Ovary (tissue), 9 donors: ENCODE results near the gene PTGES3L. TPM values are rescaled to one million over a fixed set of nuclear protein-coding genes. Genes with fewer than 3 reads are reported as not detected.
"Not testable (repeated sequence)": the region's sequence is repeated elsewhere in the genome, so short reads cannot be mapped to it uniquely, and the experiment has no call there.

Source experiments
- DNase-seq, 5 donors: peaks; one replicate each; pipeline ENCODE4 v3.0.0-alpha.2; 2019 to 2020
- H3K27ac ChIP-seq, 2 donors: fragments of 200-600 bp; one replicate each; pipeline versions ENCODE4 v1.5.1 to v1.8.0; 2019 to 2022
- H3K27me3 ChIP-seq: fragments of 200-600 bp; one replicate; pipeline ENCODE4 v1.8.0; 2022
- H3K36me3 ChIP-seq: fragments of 200-600 bp; sonication (generic); one replicate; pipeline ENCODE4 v1.5.1; 2019
- H3K4me1 ChIP-seq: one replicate; pipeline ENCODE4 v1.8.1; 2013; ENCODE audit warnings: mild to moderate bottlenecking, moderate library complexity; ENCODE audit not compliant: insufficient read depth
- H3K4me3 ChIP-seq: fragments of 200-600 bp; sonication (generic); one replicate; pipeline ENCODE4 v1.5.1; 2017
- H3K9me3 ChIP-seq, 2 donors: fragments of 200-600 bp in 1 of 2; sonication (generic) in 1 of 2; one replicate each; pipeline versions ENCODE4 v1.5.1 to v1.8.1; 2013 to 2019; ENCODE audit warnings: mild to moderate bottlenecking in 1 of 2, moderate library complexity in 1 of 2
- EP300 ChIP-seq: sonication (generic); formaldehyde crosslinking; IDR thresholded peaks from one replicate; pipeline ENCODE4 v1.6.1; 2017; ENCODE audit warnings: antibody characterized with exemption
- POLR2A ChIP-seq: fragments of 450-650 bp; IDR thresholded peaks from one replicate; pipeline ENCODE4 v1.6.1; 2017; ENCODE audit warnings: antibody characterized with exemption, mild to moderate bottlenecking, moderate library complexity
- WGBS, 3 donors: extraction: QIAGEN DNeasy Blood & Tissue Kit in 1 of 3; methylation state at CpG; one replicate each; pipeline versions ENCODE4 v1.1.5 to v1.1.7; 2013 to 2017; 5-methylcytosine and 5-hydroxymethylcytosine counted together
- intact Hi-C, 4 donors: fragments of 100-400 bp; cut with DNase I; formaldehyde crosslinking; loops; one replicate each; pipeline versions ENCODE4 v1.11.0 to v1.15.1; 2022 to 2023
- polyA plus RNA-seq, 2 donors: library from polyadenylated mRNA; stranded (reverse); fragments of 200-250 nt in 1 of 2; fragments of 350-450 nt in 1 of 2; fragmentation: Illumina TruSeq in 1 of 2; extraction: RNeasy Lipid Tissue Mini Kit (QIAGEN cat#74804) in 1 of 2; gene quantifications; one replicate each; pipeline ENCODE4 v1.2.3, GENCODE V29; 2013 to 2014
- total RNA-seq, 7 donors: library from RNA; depleted of rRNA in 2 of 7; stranded (reverse); fragments of >200 nt in 2 of 7; fragmentation: NEBNext Ultra II Directional in 3 of 7; extraction: Animal tissue kit (Norgen Biotek cat#: 25700) in 3 of 7; gene quantifications; one replicate each; pipeline versions ENCODE4 v1.1.0 to v1.2.4, GENCODE V29; 2016 to 2023
- TF ChIP-seq, protein P1 (sequence below), 3 donors: fragments of 450-650 bp in 2 of 3; fragments of 200-600 bp in 1 of 3; IDR thresholded peaks; one replicate each; pipeline versions ENCODE4 v1.5.1 to v1.8.0; 2016 to 2022; ENCODE audit warnings: antibody characterized with exemption in 3 of 3, mild to moderate bottlenecking in 1 of 3
- donor health status: DM: no; HTN: no; CAD: no; lungs with moderate emphysema.
- donor health status: DM: no; HTN: no; CAD: no.
- donor health status: Bipolar disorder and iron deficiency.
- donor health status: DM: yes; HTN: yes; CAD: no.
- donor health status: DM: no; HTN: no; CAD: no.
- donor health status: DM: yes; HTN: yes; CAD: no.

PTGES3L gene
- total and polyA plus RNA-seq, 9 donors: 0.45 to 2.6 (median 0.66) TPM; not detected in 1

DNA sequence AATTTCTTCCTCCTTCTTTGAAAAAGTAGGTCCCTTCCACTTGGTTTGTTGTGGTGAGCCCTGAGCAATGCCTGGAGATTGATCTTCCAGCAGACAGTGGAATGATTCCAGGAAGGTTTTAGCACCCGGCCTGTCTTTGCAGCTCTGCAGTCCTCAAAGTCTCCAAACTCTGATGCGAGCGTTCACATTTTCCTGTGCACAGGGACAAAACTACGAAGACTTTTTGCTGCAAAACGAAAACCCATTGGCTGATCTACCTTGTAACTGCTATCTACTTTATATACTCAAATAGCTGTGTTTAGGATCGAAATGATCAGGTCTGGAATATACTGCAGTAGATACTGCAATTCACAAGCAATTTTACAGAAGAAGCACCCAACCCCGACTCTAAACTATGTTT, 57.6 kb downstream of the PTGES3L start:
- intact Hi-C loops: no loop called here
- no peak for TF ChIP-seq POLR2A
- TF ChIP-seq, protein P1, sequence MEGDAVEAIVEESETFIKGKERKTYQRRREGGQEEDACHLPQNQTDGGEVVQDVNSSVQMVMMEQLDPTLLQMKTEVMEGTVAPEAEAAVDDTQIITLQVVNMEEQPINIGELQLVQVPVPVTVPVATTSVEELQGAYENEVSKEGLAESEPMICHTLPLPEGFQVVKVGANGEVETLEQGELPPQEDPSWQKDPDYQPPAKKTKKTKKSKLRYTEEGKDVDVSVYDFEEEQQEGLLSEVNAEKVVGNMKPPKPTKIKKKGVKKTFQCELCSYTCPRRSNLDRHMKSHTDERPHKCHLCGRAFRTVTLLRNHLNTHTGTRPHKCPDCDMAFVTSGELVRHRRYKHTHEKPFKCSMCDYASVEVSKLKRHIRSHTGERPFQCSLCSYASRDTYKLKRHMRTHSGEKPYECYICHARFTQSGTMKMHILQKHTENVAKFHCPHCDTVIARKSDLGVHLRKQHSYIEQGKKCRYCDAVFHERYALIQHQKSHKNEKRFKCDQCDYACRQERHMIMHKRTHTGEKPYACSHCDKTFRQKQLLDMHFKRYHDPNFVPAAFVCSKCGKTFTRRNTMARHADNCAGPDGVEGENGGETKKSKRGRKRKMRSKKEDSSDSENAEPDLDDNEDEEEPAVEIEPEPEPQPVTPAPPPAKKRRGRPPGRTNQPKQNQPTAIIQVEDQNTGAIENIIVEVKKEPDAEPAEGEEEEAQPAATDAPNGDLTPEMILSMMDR (IDR thresholded peaks at IDR 0.05): no peak
- no peak for TF ChIP-seq EP300
- Histone ChIP-seq H3K4me3 (no peak overlapping the region), H3K36me3 (no peaks in the 10 kb centered on the region), H3K9me3 (no peaks in the 10 kb centered on the region), H3K27me3 (no peaks in the 10 kb centered on the region), H3K27ac (peak overlapping the region in 1 of 2 donors; percentile 21), H3K4me1 (no peaks in the 10 kb centered on the region)
- WGBS, 3 donors: 58 to 65% (median 58%) methylated on average over 7 of the region's 7 CpGs
- no peak for DNase-seq

GRCh38 chr17:42920922-42921321, 59.0 kb downstream of the PTGES3L start:
- Histone ChIP-seq H3K9me3 (no peaks in the 10 kb centered on the region), H3K4me1 (no peaks in the 10 kb centered on the region), H3K4me3 (no peak overlapping the region), H3K27ac (no peak overlapping the region), H3K27me3 (no peaks in the 10 kb centered on the region), H3K36me3 (no peaks in the 10 kb centered on the region)
- TF ChIP-seq EP300 (no peak), POLR2A (no peak)
- TF ChIP-seq, protein P1 (IDR thresholded peaks at IDR 0.05): no peak
- WGBS, 3 donors: 10 to 32% (median 22%) methylated on average over 3 of the region's 3 CpGs
- intact Hi-C loops: no loop called here
- DNase-seq: no peak

DNA sequence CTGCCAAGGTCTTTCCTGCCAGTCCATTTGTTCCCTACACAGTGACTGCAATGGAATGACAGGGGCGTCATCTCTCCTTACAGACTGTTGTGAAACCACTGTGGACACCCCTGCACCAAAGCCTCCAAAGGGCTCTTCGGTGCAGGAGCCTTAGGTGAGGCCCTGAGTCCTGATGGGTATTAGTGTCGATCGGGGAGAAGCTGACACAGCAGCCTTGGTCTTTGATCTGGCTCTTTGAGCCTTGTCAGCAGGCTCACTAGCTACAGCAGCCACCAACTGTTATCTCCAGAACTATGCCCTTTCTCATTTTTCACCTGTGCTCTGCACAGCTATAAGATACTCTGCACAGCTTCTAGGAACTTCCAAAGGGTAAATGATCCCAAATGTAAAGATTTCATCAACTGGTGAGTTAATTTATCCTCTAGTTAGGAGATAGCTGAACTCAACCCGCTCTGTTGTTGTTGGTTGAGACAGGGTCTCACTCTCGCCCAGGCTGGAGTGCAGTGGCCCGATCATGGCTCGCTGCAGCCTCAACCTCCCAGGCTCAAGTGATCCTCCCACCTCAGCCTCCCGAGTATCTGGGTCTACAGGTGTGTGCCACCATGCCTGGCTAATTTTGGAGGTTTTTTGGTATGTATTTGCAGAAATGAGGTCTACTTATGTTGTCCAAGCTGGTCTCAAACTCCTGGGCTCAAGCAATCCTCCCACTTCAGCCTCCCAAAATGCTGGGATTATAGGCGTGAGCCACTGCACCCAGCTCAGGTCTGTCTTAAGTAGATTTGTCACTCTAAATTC, 59.6 kb downstream of the PTGES3L start:
- Histone ChIP-seq H3K27ac (no peak overlapping the region), H3K27me3 (no peaks in the 10 kb centered on the region), H3K36me3 (no peaks in the 10 kb centered on the region), H3K4me1 (no peaks in the 10 kb centered on the region), H3K9me3 (no peaks in the 10 kb centered on the region), H3K4me3 (no peak overlapping the region)
- TF ChIP-seq, protein P1 (IDR thresholded peaks at IDR 0.05): no peak
- TF ChIP-seq POLR2A (no peak), EP300 (no peak)
- intact Hi-C loops: no loop called here
- DNase-seq: no peak
- 79 to 83% (median 80%) methylated on average over 10 of the region's 10 CpGs for WGBS, 3 donors

DNA sequence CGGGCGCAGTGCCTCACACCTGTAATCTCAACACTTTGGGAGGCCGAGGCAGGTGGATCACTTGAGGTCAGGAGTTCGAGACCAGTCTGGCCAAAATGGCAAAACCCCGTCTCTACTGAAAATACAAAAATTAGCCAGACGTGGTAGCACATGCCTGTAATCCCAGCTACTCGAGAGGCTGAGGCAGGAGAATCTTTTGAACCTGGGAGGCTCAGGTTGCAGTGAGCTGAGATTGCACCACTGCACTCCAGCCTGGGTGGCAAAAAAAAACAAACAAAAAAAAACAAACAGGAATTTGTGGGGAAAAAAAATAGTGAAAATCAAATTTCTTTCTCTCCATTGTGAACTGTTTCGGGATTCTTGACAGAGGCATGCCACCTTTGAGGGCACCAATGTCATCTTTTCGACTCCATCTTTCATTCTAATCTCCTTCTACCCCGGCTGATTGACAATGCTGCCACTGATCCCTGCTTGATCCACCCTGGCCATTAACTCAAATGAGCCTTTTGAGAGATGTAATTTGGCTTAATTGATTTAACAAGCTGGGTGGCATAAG, 60.3 kb downstream of the PTGES3L start:
- DNase-seq, H3K4me3 ChIP-seq, H3K27me3 ChIP-seq, H3K9me3 ChIP-seq, H3K36me3 ChIP-seq, H3K4me1 ChIP-seq, H3K27ac ChIP-seq, intact Hi-C loops: not testable (repeated sequence)
- 85 to 87% (median 85%) methylated on average over 10 of the region's 10 CpGs for WGBS, 3 donors

DNA sequence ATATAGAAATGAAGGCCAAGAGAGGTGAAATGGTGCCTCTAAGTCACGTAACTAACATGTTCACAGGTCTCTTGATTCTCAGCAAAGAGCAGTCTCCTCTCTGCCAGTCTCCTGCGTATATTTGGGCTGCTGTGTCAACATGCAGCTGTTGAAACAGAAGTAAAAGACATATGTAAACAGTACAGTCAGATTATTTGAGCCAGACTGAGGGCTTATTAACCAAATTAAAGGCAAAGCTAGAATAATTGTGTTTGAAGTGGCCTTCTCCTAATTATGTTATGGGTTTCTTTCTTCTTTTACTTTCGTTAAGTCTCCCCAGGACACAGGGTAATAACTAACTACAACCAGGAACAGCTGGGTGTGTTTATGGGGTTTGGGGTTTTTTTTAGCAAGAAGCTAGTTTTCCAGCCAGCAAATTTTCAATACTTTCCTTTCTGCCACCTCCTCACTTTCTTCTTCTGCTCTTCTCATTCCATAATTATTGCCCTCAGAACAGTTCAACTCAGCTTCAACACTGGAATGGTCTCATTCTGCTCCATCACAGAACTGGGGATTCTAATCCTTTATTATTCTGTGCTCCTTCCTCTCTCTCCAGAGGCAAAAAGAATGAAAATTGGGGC, 60.9 kb downstream of the PTGES3L start:
- Histone ChIP-seq H3K4me3 (no peak overlapping the region), H3K36me3 (no peaks in the 10 kb centered on the region), H3K27me3 (no peaks in the 10 kb centered on the region), H3K9me3 (no peaks in the 10 kb centered on the region), H3K4me1 (no peaks in the 10 kb centered on the region), H3K27ac (no peak overlapping the region)
- WGBS, 3 donors: 24 to 29% (median 28%) methylated on average over 3 of the region's 3 CpGs
- no peak for DNase-seq
- intact Hi-C loops: no loop called here
- TF ChIP-seq POLR2A: no peak
- no peak for TF ChIP-seq EP300
- TF ChIP-seq, protein P1 (IDR thresholded peaks at IDR 0.05): no peak
